ENCODE data around the gene SUMO3.

DNA sequence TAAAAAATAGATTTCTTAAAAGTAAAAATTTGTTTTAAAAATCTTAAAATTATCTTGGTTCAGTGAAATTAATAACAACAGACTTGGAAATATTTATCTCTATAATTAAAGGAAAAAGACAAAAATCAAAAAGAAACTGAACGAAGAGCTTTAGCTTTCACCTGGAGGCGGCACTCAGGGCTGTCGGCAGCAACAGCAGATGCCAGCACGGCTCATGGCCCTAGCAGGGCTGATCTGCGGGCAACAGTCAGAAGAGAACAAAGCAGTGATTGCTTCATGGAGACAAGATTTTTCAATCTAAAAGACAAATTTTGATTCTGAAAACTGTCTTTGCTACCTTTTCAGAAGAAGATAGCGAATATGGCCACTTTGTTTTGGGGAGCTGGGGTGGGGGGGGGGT lies 38.9 kb downstream of the SUMO3 start:
- TF ChIP-seq CHD2 (IDR thresholded peaks at IDR 0.05; ENCODE audit: borderline replicate concordance, low read depth, low read length), result no peak
- TF ChIP-seq NBN (IDR thresholded peaks at IDR 0.05), result no peak
